ENCODE results near the gene VEZF1.

VEZF1 gene, protein sequence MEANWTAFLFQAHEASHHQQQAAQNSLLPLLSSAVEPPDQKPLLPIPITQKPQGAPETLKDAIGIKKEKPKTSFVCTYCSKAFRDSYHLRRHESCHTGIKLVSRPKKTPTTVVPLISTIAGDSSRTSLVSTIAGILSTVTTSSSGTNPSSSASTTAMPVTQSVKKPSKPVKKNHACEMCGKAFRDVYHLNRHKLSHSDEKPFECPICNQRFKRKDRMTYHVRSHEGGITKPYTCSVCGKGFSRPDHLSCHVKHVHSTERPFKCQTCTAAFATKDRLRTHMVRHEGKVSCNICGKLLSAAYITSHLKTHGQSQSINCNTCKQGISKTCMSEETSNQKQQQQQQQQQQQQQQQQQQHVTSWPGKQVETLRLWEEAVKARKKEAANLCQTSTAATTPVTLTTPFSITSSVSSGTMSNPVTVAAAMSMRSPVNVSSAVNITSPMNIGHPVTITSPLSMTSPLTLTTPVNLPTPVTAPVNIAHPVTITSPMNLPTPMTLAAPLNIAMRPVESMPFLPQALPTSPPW

DNA sequence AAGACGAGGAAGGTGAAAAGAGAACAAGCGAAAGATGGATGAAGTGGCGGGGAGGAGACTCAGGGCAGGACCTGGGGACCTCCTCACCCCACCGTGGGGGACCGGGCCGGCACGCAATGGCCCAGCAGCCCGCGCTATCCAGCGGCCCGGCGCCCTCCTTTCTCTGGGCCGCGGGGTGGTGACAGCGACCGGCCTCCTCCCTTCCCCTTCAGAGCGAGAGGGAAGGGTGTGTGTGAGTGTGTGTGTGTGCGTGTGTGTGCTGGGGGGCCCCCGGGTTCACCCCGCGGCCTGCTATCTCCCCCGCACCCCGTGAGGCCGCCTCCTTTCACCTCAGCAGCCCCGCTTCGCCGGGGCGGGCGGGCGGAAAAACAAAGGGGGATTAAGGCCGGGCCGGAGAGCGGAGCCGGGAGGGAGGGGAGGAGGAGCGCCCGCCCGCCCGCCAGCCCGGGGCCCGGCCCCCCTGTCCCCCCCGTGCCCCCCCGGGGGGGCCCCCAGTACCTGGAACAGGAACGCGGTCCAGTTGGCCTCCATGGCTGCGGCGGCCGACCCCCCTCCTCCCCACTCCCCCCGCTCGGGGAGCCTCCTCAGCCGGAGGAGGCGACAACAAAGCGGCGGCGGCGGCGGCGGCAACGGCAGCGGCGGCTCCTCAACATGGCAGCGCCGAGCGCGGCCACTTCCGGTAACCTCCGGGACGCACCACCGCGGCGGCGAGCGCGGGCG is at the start of gene VEZF1:
VEZF1 (minus strand) TSS at position 674 of the 720 bp plus-strand sequence; CDS start at position 531, 143 bp downstream.
- peak; percentile 85 for DNase-seq (ENCODE audit: low spot score)

DNA sequence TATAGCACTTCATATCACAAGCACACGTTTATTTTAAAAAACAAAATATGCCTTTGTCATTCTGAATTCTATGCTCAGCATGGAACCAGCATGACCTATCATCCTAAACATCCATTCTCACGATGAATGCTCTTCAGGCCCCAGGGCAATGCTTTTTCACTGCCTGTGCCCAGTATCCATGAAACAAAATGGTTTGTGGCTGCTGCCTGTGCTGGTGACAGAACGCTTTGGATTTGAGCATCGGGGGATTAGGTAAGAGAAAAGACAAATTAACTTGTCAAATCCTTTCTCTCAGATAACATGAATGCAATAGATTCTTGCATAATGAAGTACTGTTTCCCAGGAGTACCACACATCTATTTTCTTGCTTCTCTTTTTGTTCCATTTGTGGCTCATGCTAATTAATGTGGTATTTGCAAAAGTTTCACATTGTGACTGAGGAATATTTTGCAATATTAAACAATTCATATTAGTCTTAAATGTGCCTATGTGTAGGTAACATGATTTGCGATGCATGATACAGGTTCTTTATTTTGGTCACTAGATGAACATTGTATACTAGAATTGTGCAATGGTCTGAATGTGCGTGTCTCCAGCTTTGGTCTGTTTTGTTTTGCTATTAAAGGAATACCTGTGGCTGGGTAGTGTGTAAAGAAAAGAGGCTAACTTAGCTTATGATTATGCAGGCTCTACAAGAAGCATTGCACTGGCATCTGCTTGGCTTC is 44.8 kb upstream of the VEZF1 start:
- no peak for DNase-seq (ENCODE audit: low spot score)

DNA sequence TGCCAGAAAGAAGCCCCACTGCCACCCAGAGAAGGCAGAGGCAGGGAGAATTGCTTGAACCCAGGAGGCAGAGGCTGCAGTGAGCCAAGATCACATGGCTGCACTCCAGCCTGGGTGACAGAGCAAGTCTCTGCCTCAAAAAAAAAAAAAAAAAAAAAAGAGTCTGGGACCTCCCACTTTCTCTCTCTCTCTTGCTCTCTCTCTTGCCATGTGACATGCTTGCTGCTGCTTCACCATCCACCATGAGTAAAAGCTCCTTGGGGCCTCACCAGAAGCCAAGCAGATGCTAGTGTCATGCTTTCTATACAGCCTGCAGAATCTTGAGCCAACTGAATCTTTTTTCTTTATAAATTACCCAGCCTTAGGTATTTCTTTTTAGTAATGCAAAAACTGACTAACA is 40.5 kb upstream of the VEZF1 start:
- no peak for DNase-seq (ENCODE audit: low spot score)

DNA sequence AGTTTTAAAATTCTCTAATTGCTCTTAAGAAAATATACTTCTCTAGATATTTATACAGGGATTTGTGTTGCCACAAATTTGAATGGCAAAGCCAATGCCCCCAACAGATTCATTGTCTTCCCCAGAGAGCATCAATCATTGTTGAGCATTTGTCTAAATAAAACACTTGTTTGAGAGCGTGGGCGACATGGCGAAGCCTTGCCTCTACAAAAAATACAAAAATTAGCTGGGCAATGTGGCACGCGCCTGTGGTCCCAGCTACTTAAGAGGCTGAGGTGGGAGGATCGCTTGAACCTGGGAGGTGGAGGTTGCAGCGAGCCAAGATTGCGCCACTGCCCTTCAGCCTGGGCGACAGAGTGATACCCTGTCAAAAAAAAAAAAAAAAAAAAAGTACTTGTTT is 32.3 kb upstream of the VEZF1 start:
- no peak for DNase-seq (ENCODE audit: low spot score)

DNA sequence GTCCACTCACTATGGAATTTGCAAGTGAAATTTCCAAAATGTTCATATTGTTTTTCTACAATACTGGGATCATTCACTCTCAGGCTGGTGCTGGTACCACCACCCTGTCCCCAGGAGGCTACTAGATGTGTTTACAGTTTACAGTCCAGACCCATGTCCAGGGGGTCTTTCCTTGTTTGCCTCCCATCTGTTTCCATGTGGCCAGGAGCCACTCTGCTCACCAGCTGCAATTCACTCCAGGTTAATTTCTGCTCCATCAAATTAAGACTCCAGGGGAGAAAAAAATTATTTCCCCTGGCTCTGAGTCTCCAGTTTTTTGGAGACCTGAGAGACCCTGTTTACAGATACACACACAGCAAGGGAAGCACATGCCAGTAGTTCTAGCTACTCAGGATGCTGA is 31.5 kb upstream of the VEZF1 start:
- no peak for DNase-seq (ENCODE audit: low spot score)

DNA sequence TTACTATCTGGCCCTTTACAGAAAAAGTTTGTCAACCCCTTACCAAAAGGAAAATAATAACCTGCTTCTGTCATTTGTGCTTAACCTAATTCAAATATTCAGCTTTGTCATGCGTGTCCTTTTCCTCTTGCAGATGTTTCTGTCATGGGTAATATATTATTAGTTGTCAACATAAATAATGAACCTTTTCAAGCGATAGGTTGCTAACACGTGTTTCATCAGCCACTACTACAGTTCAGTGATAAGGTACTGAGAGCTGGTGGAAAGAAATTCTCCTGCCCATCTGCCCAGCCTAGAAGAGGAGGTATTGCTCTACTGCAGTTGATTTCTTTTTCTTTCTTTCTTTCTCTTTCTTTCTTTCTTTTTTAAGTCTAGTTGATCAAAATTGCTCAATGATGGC is 31.0 kb upstream of the VEZF1 start:
- no peak for DNase-seq (ENCODE audit: low spot score)

DNA sequence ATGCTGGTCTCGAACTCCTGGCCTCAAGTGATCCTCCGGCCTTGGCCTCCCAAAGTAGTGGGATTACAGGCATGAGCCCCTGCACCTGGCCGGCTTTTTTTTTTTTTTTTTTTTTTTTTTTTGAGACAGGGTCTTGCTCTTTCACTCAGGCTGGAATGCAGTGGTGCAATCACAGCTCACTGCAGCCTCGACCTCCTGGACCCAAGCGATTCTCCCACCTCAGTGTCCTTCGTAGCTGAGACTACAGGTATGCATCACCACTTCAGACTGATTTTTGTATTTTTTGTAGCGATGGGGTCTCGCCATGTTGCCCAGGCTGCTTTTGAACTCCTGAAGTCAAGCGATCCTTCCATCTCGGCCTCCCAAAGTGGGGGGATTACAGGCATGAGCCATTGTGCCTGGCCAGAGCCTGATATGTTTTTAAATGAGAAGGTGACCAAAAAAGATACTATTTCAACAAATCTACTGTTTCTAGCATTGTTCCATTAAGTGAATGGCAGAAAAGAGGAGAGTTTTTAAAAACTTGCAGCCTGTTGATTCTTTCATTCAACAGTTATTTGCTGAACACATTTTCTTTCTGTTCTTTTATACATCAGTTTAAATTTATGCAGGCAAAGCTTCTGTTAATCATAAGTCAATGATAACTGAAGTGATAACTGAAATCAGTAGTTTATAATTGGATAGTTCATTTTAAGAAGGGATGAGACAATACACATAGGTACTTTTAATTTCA is 22.2 kb upstream of the VEZF1 start:
- DNase-seq (ENCODE audit: low spot score), result no peak

DNA sequence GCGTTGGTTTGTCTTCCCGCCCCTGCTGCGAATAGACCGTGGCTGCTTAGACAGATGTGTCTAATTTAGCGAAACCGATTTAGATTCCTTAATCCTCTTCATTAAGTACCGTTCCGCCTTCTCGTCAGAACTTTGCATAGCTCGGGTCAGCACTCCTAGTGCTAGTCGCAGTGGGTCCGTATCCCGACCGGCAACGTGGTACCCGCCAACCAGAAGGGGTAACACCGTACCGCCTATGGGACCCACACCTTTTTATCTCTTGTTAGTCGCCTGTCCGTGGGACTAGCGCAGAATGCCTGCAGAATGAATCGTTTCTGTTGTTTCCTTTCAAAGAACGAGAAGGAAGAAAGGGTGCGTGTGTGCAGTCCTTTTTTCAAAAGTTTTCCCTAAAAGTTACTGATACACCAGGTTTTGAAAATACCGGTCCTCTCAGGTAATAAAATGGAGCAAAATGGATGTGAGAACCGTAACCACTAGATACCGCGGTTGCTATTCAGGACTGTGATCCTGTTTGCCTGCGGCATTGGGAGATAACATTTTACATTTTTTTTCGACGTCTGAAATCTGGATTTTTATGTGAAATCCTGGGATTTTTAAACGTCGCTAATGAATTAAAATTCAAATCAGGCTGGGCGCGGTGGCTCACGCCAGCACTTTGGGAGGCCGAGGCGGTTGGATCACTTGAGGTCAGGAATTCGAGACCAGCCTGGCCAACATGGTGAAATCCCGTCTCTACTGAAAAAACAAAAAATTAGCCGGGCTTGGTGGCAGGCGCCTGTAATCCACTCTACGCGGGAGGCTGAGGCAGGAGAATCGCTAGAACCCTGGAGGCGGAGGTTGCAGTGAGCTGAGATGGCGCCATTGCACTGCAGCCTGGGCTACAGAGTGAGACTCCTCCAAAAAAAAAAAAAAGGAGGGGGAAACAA is 20.0 kb upstream of the VEZF1 start:
- no peak for DNase-seq (ENCODE audit: low spot score)

DNA sequence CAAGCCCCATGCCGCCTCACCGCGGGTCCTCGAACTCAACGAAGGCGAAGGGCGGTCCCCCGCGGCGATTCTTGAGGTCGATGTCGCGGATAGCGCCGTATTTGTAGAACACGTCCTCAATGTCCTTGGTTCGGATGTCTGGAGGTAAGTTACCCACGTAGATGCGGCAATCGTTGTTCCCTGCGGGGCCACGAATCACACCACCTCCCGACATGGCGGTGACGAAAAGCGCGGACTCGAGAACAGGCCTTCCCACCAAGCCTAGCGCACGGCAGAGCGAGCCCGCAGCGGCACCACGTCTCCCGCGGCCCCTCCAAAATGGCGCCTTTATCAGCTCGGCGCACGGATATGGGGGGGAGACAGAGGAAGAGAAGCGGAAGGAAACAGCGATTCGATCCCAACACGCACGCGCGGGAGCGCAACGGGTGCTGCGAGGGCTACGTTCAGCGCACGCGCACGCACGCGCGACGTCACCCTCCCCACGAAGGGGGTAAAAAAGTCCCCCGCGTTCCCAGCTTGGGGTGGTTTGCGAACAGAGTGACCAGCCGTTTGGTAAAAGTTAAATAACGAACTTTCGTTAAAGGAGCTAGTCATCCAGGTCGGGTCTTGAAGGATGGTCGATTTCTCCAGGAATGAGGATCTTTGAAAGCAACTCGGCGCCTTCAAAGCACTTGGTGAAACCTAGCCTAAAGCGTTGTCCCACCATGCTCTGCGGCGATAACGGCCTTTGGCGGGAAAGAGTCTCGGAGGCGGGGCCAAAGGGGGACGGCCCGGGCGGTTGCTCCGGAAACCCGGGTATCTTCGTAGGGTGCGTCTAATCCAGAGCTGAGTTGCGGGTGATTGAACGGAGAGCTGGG is 19.1 kb upstream of the VEZF1 start, which contains the start of gene SRSF1:
SRSF1 (minus strand) TSS at position 323 of the 857 bp plus-strand sequence; CDS start at position 214, 109 bp downstream.
- DNase-seq (ENCODE audit: low spot score), result peak; percentile 96

DNA sequence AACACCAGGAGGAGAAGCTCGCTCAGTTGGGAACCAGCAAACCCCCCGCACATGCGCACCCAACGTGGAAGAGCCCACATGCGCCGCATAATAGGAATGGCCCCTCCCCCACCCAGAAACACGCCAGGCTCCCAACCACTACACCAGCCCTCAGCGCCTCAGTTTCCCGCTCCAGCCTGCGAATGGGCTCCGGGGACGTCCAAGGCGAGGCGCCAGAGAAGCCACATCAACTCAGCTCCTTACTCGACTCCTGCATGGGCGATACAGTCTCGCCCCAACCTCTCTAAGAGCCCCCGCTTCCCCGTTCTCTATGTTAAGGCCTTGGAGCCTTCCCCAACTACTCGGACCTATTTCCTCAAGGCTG is 18.5 kb upstream of the VEZF1 start:
- peak; percentile 65 for DNase-seq (ENCODE audit: low spot score)

DNA sequence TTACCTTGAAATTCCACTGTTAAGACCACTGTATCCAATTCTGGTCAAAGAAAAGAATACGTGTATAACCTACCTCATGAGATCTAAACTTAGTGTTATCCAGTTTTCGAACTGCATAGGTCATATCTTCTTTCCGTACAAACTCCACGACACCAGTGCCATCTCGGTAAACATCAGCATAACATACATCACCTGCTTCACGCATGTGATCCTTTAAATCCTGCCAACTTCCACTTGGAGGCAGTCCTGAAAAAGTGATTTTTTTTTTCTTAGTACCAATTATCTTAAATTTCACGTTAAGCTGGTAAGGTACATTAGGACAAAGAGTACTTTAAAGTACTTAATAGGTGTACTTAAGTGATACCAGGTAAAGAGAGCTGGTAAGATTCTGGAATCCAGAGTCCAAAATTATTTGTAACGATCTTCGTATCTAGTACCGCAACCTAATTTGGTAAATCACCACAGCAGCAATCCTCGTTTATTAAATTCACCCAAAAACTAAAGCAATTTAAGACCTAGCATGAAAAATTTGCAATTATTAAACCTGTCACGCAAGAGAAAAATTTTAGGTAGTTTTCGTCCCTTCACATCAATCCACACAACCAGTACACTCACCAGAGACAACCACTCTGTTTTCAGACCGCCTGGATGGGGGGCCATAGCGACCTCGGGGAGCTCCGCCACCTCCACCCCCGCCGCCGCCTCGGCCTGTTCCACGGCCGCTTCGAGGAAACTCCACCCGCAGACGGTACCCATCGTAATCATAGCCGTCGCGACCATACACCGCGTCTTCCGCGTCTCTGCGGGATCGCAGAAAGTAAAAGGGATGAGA is 17.9 kb upstream of the VEZF1 start:
- no peak for DNase-seq (ENCODE audit: low spot score)

DNA sequence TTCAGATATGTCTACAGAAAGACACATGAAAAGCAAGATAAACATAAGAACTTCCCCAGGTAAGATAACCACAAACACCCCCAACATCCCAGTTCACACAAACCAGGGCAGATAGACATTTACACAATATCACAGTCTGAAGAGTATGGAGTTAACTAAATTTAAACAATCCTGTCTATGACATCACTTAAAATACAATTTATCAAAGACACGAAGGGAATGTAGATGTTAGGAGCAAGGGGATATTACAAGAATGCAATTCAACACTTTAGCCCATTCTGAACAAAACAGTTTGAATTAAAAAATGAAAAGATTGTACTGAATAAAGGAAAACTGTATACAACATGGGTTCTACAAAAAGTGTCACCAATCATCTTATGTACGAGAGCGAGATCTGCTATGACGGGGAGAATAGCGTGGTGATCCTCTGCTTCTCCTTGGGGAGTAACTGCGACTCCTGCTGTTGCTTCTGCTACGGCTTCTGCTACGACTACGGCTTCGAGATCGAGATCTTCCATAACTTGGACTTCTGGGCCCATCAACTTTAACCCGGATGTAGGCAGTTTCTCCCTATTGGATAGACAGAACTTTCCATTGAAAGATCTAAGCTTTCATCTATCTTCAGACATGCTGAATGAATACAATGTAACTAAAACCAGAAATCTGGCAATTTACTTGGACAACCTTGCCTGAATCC is 17.1 kb upstream of the VEZF1 start:
- no peak for DNase-seq (ENCODE audit: low spot score)

DNA sequence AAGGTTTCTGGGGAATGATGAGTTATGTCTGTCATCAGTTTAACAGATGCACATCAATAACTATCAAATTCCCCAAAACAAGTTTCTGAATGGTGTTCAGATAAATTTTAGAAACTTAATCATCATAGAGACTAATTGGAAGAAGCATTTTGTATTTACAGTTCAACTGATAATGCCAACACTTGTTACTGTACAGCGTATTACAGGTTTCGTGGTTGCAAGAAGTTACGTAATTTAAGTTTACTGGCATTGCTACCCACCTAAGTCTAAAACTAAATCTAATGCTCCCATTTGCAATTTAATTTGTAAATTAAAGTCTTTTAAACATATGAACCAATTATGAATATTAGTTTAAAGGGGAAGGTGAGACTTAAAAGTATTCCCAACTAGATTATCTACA is 16.0 kb upstream of the VEZF1 start:
- DNase-seq (ENCODE audit: low spot score), result no peak

DNA sequence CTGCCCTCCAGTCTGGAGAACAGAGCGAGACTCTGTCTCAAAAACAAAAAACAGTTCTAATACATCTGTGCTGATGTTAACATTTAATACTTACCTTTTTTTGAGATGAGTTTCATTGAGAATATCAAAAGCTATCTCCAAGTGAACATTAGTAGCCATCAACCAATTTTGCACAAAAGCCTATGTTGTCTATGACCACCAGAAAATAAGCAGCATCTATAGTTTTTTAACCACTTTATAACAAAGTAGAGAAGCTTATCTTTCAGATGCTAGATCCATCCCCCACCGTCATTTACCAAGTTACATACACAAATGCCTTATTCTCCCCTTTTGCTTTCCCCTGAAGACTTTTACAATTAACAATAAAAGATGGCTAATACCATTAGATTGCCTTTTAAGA is 14.9 kb upstream of the VEZF1 start:
- DNase-seq (ENCODE audit: low spot score), result no peak

DNA sequence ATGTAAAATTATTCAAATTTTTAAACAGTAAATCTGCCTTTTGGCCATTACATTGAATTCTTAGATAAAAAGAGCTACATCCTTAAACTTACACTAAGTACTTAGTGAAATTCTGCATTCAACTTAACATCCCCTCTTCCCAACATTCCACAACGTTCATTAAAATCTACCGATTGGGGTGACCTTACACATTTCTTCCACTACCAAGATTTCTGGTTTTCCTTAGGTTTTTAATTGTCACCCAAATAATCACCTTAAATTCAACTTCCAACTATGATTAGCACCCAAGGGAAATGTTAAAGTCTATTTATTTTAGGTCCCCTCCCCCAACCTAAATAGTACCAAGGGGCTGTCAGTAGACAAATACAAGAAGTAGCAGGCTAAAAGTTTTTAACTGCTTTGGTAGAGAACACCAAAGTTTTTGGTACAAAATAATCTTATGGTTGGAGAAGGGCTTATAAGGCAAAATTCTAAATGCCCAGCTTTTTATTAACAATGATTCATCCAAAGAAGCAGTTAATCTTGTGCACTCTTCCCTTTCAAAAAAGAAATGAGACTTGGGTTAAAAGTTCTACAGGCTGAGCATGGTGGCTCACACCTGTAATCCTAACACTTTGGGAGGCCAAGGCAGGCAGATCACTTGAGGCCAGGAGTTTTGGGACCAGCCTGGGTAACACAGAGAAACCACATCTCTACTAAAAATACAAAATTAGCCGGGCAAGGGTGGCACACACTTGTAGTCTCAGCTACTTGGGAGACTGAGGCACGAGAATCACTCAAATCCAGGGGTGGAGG is 14.3 kb upstream of the VEZF1 start:
- no peak for DNase-seq (ENCODE audit: low spot score)

DNA sequence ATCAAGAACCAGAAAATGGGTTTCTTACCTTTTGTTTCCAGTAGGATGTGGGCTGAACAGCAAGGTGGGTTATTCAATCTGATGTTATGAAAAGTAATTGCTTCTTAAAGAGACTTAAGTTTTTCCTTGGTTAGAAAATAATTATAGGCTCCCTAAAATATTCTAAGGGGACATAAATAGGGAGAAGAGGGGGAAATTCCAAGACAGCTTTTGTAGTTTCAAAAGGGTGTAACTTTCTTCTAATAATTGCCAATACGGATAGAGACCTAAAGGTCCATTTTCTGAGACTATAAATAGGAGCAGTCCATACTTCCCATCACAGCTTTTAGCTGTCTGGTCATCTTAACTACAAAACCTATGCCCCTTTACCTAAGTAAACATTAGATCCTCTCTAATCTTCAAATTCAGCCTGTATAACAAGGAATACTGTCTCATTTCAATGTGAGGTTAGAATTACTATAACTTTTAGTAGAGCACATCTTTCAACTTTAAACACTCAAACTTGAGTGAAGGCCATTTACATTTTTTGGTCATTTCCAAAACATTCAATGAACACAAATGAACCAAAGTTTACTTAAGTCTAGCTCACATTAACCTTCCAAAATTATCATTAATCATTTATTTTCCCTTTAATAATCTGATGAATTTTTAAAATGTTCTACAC is 13.5 kb upstream of the VEZF1 start:
- DNase-seq (ENCODE audit: low spot score), result no peak

DNA sequence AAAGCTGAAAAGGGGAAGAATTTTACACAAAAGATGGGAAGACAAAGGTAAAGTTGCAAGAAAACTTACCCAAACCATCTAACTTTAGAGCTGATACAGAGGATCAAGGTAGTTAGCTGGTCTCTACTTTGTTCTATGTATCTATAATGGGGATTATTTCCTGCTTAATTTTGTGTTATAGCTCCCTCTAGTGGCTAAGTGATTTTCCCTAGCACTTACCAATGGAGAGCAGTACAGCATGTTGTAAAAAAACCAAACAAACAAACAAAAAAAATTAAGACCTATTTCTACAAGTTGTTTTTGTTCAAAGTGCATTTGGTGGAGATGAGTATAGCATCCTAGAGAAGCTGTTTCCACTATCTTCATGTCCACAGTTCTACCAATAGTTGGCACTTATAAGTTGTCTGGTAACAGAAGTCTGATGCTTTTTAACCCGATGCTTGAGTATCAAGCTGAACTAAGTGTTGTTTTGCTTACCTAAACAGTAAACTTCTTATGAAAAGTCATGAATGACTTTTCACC is 11.5 kb upstream of the VEZF1 start:
- DNase-seq (ENCODE audit: low spot score), result peak; percentile 79
